ENCODE data around the gene RNF186.

Gene RNF186

GRCh38 chr1:19776287-19776686, 38.8 kb downstream of the RNF186 start:
- Histone ChIP-seq H3K27me3 (ENCODE audit: insufficient read depth, low read length) (peaks cover 8% of the 10 kb centered on the region), H3K36me3 (ENCODE audit: insufficient read depth, low read length) (no peaks in the 10 kb centered on the region), H3K4me3 (ENCODE audit: low read length) (no peak overlapping the region), H3K9me3 (ENCODE audit: low read length) (no peaks in the 10 kb centered on the region), H2AFZ (ENCODE audit: low read depth, low read length) (no peak overlapping the region), H3K4me1 (ENCODE audit: insufficient read depth, low read length) (no peaks in the 10 kb centered on the region)

GRCh38 chr1:19775831-19776230, 39.3 kb downstream of the RNF186 start:
- no peaks in the 10 kb centered on the region for H3K9me3 ChIP-seq (ENCODE audit: low read length)
- no peak overlapping the region for H3K4me3 ChIP-seq (ENCODE audit: low read length)
- H3K36me3 ChIP-seq (ENCODE audit: insufficient read depth, low read length), result no peaks in the 10 kb centered on the region
- H3K27me3 ChIP-seq (ENCODE audit: insufficient read depth, low read length), result peaks cover 8% of the 10 kb centered on the region
- H2AFZ ChIP-seq (ENCODE audit: low read depth, low read length), result no peak overlapping the region
- H3K4me1 ChIP-seq (ENCODE audit: insufficient read depth, low read length), result no peaks in the 10 kb centered on the region

GRCh38 chr1:19775317-19775716, 39.8 kb downstream of the RNF186 start:
- Histone ChIP-seq H3K27me3 (ENCODE audit: insufficient read depth, low read length) (peaks cover 11% of the 10 kb centered on the region), H3K4me1 (ENCODE audit: insufficient read depth, low read length) (no peaks in the 10 kb centered on the region), H3K4me3 (ENCODE audit: low read length) (no peak overlapping the region), H2AFZ (ENCODE audit: low read depth, low read length) (no peak overlapping the region), H3K36me3 (ENCODE audit: insufficient read depth, low read length) (no peaks in the 10 kb centered on the region), H3K9me3 (ENCODE audit: low read length) (no peaks in the 10 kb centered on the region)

- H3K4me3 ChIP-seq (ENCODE audit: low read length), result no peak overlapping the region
- H3K4me1 ChIP-seq (ENCODE audit: insufficient read depth, low read length), result no peaks in the 10 kb centered on the region
- H3K9me3 ChIP-seq (ENCODE audit: low read length), result no peaks in the 10 kb centered on the region
- H3K36me3 ChIP-seq (ENCODE audit: insufficient read depth, low read length), result no peaks in the 10 kb centered on the region
- H2AFZ ChIP-seq (ENCODE audit: low read depth, low read length), result no peak overlapping the region
- peaks cover 18% of the 10 kb centered on the region for H3K27me3 ChIP-seq (ENCODE audit: insufficient read depth, low read length)
Observed at GRCh38 chr1:19774180-19774785, 40.8 kb downstream of the RNF186 start.

GRCh38 chr1:19773485-19773884, 41.6 kb downstream of the RNF186 start:
- peaks cover 26% of the 10 kb centered on the region for H3K27me3 ChIP-seq (ENCODE audit: insufficient read depth, low read length)
- no peak overlapping the region for H2AFZ ChIP-seq (ENCODE audit: low read depth, low read length)
- H3K9me3 ChIP-seq (ENCODE audit: low read length), result no peaks in the 10 kb centered on the region
- H3K4me1 ChIP-seq (ENCODE audit: insufficient read depth, low read length), result no peaks in the 10 kb centered on the region
- H3K4me3 ChIP-seq (ENCODE audit: low read length), result no peak overlapping the region
- no peaks in the 10 kb centered on the region for H3K36me3 ChIP-seq (ENCODE audit: insufficient read depth, low read length)

GRCh38 chr1:19772053-19772452, 43.0 kb downstream of the RNF186 start:
- Histone ChIP-seq H3K9me3 (ENCODE audit: low read length) (no peaks in the 10 kb centered on the region), H3K36me3 (ENCODE audit: insufficient read depth, low read length) (no peaks in the 10 kb centered on the region)

GRCh38 chr1:19771350-19771749, 43.7 kb downstream of the RNF186 start:
- Histone ChIP-seq H3K4me1 (ENCODE audit: insufficient read depth, low read length) (no peaks in the 10 kb centered on the region), H3K4me3 (ENCODE audit: low read length) (no peak overlapping the region), H3K36me3 (ENCODE audit: insufficient read depth, low read length) (no peaks in the 10 kb centered on the region), H3K27me3 (ENCODE audit: insufficient read depth, low read length) (peaks cover 32% of the 10 kb centered on the region), H2AFZ (ENCODE audit: low read depth, low read length) (no peak overlapping the region), H3K9me3 (ENCODE audit: low read length) (no peaks in the 10 kb centered on the region)

More at GRCh38 chr1:19772053-19772452, 43.0 kb downstream of the RNF186 start:
- no peaks in the 10 kb centered on the region for H3K4me1 ChIP-seq (ENCODE audit: insufficient read depth, low read length)
- no peak overlapping the region for H2AFZ ChIP-seq (ENCODE audit: low read depth, low read length)
- H3K27me3 ChIP-seq (ENCODE audit: insufficient read depth, low read length), result peaks cover 32% of the 10 kb centered on the region
- H3K4me3 ChIP-seq (ENCODE audit: low read length), result no peak overlapping the region

GRCh38 chr1:19770436-19771190, 44.5 kb downstream of the RNF186 start:
- Histone ChIP-seq H3K4me1 (ENCODE audit: insufficient read depth, low read length) (peaks cover 5% of the 10 kb centered on the region), H3K36me3 (ENCODE audit: insufficient read depth, low read length) (no peaks in the 10 kb centered on the region), H3K9me3 (ENCODE audit: low read length) (no peaks in the 10 kb centered on the region), H2AFZ (ENCODE audit: low read depth, low read length) (no peak overlapping the region), H3K4me3 (ENCODE audit: low read length) (no peak overlapping the region), H3K27me3 (ENCODE audit: insufficient read depth, low read length) (peaks cover 32% of the 10 kb centered on the region)

- Histone ChIP-seq H3K4me1 (ENCODE audit: insufficient read depth, low read length) (peaks cover 9% of the 10 kb centered on the region), H3K27me3 (ENCODE audit: insufficient read depth, low read length) (peaks cover 34% of the 10 kb centered on the region), H2AFZ (ENCODE audit: low read depth, low read length) (no peak overlapping the region), H3K9me3 (ENCODE audit: low read length) (no peaks in the 10 kb centered on the region), H3K4me3 (ENCODE audit: low read length) (no peak overlapping the region), H3K36me3 (ENCODE audit: insufficient read depth, low read length) (no peaks in the 10 kb centered on the region)
Observed at GRCh38 chr1:19769211-19769932, 45.7 kb downstream of the RNF186 start.

- peaks cover 34% of the 10 kb centered on the region for H3K27me3 ChIP-seq (ENCODE audit: insufficient read depth, low read length)
- no peaks in the 10 kb centered on the region for H3K9me3 ChIP-seq (ENCODE audit: low read length)
- H3K36me3 ChIP-seq (ENCODE audit: insufficient read depth, low read length), result no peaks in the 10 kb centered on the region
- peaks cover 9% of the 10 kb centered on the region for H3K4me1 ChIP-seq (ENCODE audit: insufficient read depth, low read length)
- H3K4me3 ChIP-seq (ENCODE audit: low read length), result no peak overlapping the region
- H2AFZ ChIP-seq (ENCODE audit: low read depth, low read length), result no peak overlapping the region
Observed at GRCh38 chr1:19768353-19769210, 46.5 kb downstream of the RNF186 start.

GRCh38 chr1:19765623-19766022, 49.5 kb downstream of the RNF186 start:
- Histone ChIP-seq H3K9me3 (ENCODE audit: low read length) (no peaks in the 10 kb centered on the region), H3K36me3 (ENCODE audit: insufficient read depth, low read length) (no peaks in the 10 kb centered on the region), H2AFZ (ENCODE audit: low read depth, low read length) (no peak overlapping the region), H3K4me1 (ENCODE audit: insufficient read depth, low read length) (peaks cover 9% of the 10 kb centered on the region), H3K27me3 (ENCODE audit: insufficient read depth, low read length) (peaks cover 39% of the 10 kb centered on the region), H3K4me3 (ENCODE audit: low read length) (no peak overlapping the region)

- no peaks in the 10 kb centered on the region for H3K9me3 ChIP-seq (ENCODE audit: low read length)
- peaks cover 32% of the 10 kb centered on the region for H3K27me3 ChIP-seq (ENCODE audit: insufficient read depth, low read length)
- H2AFZ ChIP-seq (ENCODE audit: low read depth, low read length), result no peak overlapping the region
- no peaks in the 10 kb centered on the region for H3K36me3 ChIP-seq (ENCODE audit: insufficient read depth, low read length)
- H3K4me3 ChIP-seq (ENCODE audit: low read length), result no peak overlapping the region
- H3K4me1 ChIP-seq (ENCODE audit: insufficient read depth, low read length), result peaks cover 9% of the 10 kb centered on the region
Observed at GRCh38 chr1:19764848-19765247, 50.2 kb downstream of the RNF186 start.
